Adrenal gland (tissue), 5 donors: ENCODE measurements around the gene DUSP11.

Experiments
- POLR2A ChIP-seq, 2 donors: fragments of 450-650 bp; IDR thresholded peaks; one replicate each; pipeline ENCODE4 v1.6.1; 2017; ENCODE audit warnings: antibody characterized with exemption in 2 of 2, mild to moderate bottlenecking in 2 of 2, moderate library complexity in 1 of 2
- TF ChIP-seq, protein P1 (sequence below), 6 experiments: fragments of 450-650 bp in 4 of 6; fragments of 200-600 bp in 2 of 6; sonication (generic) in 1 of 6; IDR thresholded peaks; 1 replicate in 5 of 6; 2 replicates in 1 of 6; pipeline versions ENCODE4 v1.5.1 to v1.8.0; 2016 to 2021; ENCODE audit warnings: antibody characterized with exemption in 6 of 6, mild to moderate bottlenecking in 2 of 6, moderate library complexity in 1 of 6
- donor health status: DM: no; HTN: no; CAD: no.

DNA sequence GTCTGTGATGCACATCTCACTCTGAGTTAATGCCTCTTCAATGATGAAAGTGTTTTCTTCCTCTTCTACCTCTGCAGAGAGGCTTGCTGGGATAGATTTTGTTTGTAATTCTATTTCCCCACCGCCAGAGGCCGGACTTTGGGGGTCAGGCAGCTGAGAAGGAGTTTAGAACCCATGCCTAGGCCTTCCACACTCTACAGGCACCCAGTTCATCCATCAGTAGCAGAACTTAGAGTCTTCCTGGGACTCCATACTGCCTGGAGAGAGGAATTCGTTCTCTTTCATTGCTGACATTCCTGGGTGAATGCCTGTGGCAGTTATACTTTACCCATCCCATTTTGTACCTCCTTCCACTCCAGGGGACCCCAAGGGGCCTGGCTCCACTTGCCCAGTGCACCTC is 51.9 kb downstream of the DUSP11 start:
- TF ChIP-seq, protein P1, sequence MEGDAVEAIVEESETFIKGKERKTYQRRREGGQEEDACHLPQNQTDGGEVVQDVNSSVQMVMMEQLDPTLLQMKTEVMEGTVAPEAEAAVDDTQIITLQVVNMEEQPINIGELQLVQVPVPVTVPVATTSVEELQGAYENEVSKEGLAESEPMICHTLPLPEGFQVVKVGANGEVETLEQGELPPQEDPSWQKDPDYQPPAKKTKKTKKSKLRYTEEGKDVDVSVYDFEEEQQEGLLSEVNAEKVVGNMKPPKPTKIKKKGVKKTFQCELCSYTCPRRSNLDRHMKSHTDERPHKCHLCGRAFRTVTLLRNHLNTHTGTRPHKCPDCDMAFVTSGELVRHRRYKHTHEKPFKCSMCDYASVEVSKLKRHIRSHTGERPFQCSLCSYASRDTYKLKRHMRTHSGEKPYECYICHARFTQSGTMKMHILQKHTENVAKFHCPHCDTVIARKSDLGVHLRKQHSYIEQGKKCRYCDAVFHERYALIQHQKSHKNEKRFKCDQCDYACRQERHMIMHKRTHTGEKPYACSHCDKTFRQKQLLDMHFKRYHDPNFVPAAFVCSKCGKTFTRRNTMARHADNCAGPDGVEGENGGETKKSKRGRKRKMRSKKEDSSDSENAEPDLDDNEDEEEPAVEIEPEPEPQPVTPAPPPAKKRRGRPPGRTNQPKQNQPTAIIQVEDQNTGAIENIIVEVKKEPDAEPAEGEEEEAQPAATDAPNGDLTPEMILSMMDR (IDR thresholded peaks at IDR 0.05): no peak
- no peak for TF ChIP-seq POLR2A (IDR thresholded peaks at IDR 0.05)
